ENCODE data around the gene OSBPL6. TPM values are rescaled to one million over a fixed set of nuclear protein-coding genes. Genes with fewer than 3 reads are reported as not detected.

The OSBPL6 gene
- polyA plus RNA-seq, 1 donor from 2014 or later = 12.8 TPM

DNA sequence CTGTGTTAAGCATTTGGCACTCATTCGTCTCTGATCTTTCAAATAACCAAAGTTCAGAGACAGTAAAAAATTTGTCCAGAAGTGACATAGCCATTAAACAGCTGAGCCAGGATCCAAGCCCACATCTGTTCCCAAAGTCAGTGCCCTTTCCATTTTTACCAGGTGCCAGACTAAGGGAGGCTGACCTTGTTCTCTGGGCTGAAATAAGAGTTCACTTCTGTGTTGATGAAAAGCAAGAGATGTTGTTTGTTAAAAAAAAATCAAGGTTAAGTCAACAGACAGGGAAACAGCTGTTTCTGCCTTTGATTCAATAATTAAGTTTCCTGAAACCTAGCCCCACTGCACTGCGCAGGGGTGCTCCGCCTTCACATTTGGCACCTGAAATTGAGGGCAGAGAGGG, 139.5 kb downstream of the OSBPL6 start:
- Histone ChIP-seq H3K27me3 (ENCODE audit: insufficient read depth, low read depth, low read length) (no peaks in the 10 kb centered on the region), H3K4me3 (ENCODE audit: low read length) (no peak overlapping the region), H4K20me1 (ENCODE audit: insufficient read depth) (no peaks in the 10 kb centered on the region), H3K36me3 (ENCODE audit: insufficient read depth, low read length) (peaks cover 6% of the 10 kb centered on the region), H3K4me2 (ENCODE audit: low read length) (no peak overlapping the region), H3K9me2 (ENCODE audit: insufficient read depth, low read length) (no peaks in the 10 kb centered on the region), H3F3A (ENCODE audit: insufficient read depth, low read length, poor library complexity, severe bottlenecking) (no peaks in the 10 kb centered on the region), H2AFZ (ENCODE audit: low read depth, low read length) (no peak overlapping the region), H3K9ac (ENCODE audit: low read length) (no peak overlapping the region), H3K79me2 (replicated peaks; ENCODE audit: insufficient read depth, low read length) (no peaks in the 10 kb centered on the region), H3K27ac (ENCODE audit: low read length) (no peak overlapping the region), H3K9me3 (ENCODE audit: low read length) (no peaks in the 10 kb centered on the region)
- TF ChIP-seq SMC3 (conservative IDR thresholded peaks at IDR 0.05; ENCODE audit: poor library complexity) (no peak), EZH2 (IDR thresholded peaks at IDR 0.05; ENCODE audit: borderline replicate concordance, insufficient read depth, low read length, poor library complexity, severe bottlenecking) (no peak), RAD21 (conservative IDR thresholded peaks at IDR 0.05) (no peak), MXI1 (conservative IDR thresholded peaks at IDR 0.05; ENCODE audit: poor library complexity, severe bottlenecking) (no peak), TAF1 (IDR thresholded peaks at IDR 0.05; ENCODE audit: low read depth) (no peak), REST (IDR thresholded peaks at IDR 0.05; ENCODE audit: borderline replicate concordance) (no peak), POLR2AphosphoS5 (IDR thresholded peaks at IDR 0.05) (no peak), EP300 (conservative IDR thresholded peaks at IDR 0.05; ENCODE audit: poor library complexity, severe bottlenecking) (no peak)
- TF ChIP-seq, protein P1, sequence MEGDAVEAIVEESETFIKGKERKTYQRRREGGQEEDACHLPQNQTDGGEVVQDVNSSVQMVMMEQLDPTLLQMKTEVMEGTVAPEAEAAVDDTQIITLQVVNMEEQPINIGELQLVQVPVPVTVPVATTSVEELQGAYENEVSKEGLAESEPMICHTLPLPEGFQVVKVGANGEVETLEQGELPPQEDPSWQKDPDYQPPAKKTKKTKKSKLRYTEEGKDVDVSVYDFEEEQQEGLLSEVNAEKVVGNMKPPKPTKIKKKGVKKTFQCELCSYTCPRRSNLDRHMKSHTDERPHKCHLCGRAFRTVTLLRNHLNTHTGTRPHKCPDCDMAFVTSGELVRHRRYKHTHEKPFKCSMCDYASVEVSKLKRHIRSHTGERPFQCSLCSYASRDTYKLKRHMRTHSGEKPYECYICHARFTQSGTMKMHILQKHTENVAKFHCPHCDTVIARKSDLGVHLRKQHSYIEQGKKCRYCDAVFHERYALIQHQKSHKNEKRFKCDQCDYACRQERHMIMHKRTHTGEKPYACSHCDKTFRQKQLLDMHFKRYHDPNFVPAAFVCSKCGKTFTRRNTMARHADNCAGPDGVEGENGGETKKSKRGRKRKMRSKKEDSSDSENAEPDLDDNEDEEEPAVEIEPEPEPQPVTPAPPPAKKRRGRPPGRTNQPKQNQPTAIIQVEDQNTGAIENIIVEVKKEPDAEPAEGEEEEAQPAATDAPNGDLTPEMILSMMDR (IDR thresholded peaks at IDR 0.05; ENCODE audit: poor library complexity, severe bottlenecking) = no peak

- Histone ChIP-seq H3K36me3 (ENCODE audit: insufficient read depth, low read length) (peaks cover 6% of the 10 kb centered on the region), H3K9me3 (ENCODE audit: low read length) (no peaks in the 10 kb centered on the region), H2AFZ (ENCODE audit: low read depth, low read length) (no peak overlapping the region), H3K9me2 (ENCODE audit: insufficient read depth, low read length) (no peaks in the 10 kb centered on the region), H3K79me2 (replicated peaks; ENCODE audit: insufficient read depth, low read length) (no peaks in the 10 kb centered on the region), H3K4me2 (ENCODE audit: low read length) (no peak overlapping the region), H3K27me3 (ENCODE audit: insufficient read depth, low read depth, low read length) (no peaks in the 10 kb centered on the region), H4K20me1 (ENCODE audit: insufficient read depth) (no peaks in the 10 kb centered on the region), H3K27ac (ENCODE audit: low read length) (no peak overlapping the region), H3K4me3 (ENCODE audit: low read length) (no peak overlapping the region), H3K9ac (ENCODE audit: low read length) (no peak overlapping the region), H3F3A (ENCODE audit: insufficient read depth, low read length, poor library complexity, severe bottlenecking) (no peaks in the 10 kb centered on the region)
- TF ChIP-seq POLR2AphosphoS5 (IDR thresholded peaks at IDR 0.05) = no peak
- TF ChIP-seq TAF1 (IDR thresholded peaks at IDR 0.05; ENCODE audit: low read depth) = no peak
- no peak for TF ChIP-seq SMC3 (conservative IDR thresholded peaks at IDR 0.05; ENCODE audit: poor library complexity)
- no peak for TF ChIP-seq EZH2 (IDR thresholded peaks at IDR 0.05; ENCODE audit: borderline replicate concordance, insufficient read depth, low read length, poor library complexity, severe bottlenecking)
- no peak for TF ChIP-seq RAD21 (conservative IDR thresholded peaks at IDR 0.05)
- no peak for TF ChIP-seq MXI1 (conservative IDR thresholded peaks at IDR 0.05; ENCODE audit: poor library complexity, severe bottlenecking)
- TF ChIP-seq, protein P1 (IDR thresholded peaks at IDR 0.05; ENCODE audit: poor library complexity, severe bottlenecking) = no peak
- no peak for TF ChIP-seq REST (IDR thresholded peaks at IDR 0.05; ENCODE audit: borderline replicate concordance)
- TF ChIP-seq EP300 (conservative IDR thresholded peaks at IDR 0.05; ENCODE audit: poor library complexity, severe bottlenecking) = no peak
Observed at GRCh38 chr2:178335230-178335629, 140.9 kb downstream of the OSBPL6 start.
